Skin epidermis (tissue), 12 donors: Measurements from ENCODE around the gene NCOR2.

ENCODE experiments used
- H3K27ac ChIP-seq, 21 experiments: fragments of 200-600 bp; sonication (generic) in 11 of 21; one replicate each; pipeline ENCODE4 v1.5.0; 2020; ENCODE audit warnings: mild to moderate bottlenecking in 3 of 21, inconsistent platforms in 2 of 21, moderate library complexity in 2 of 21
- H3K4me3 ChIP-seq, 7 experiments: fragments of 200-600 bp; sonication (generic) in 2 of 7; one replicate each; pipeline ENCODE4 v1.5.0; 2020; ENCODE audit warnings: inconsistent platforms in 2 of 7, mild to moderate bottlenecking in 2 of 7, moderate library complexity in 1 of 7

The NCOR2 gene

GRCh38 chr12:124533456-124533855 is 34.0 kb downstream of the NCOR2 start:
- Histone ChIP-seq H3K27ac (peak overlapping the region in 2 of 21 experiments; percentile 3 to 33), H3K4me3 (no peak overlapping the region)

- peak overlapping the region in 3 of 21 experiments; percentile 3 to 55 (median 33) for H3K27ac ChIP-seq
- no peak overlapping the region for H3K4me3 ChIP-seq
These were observed 34.4 kb downstream of the NCOR2 start for GRCh38 chr12:124532967-124533366.

- peak overlapping the region in 3 of 21 experiments; percentile 29 to 55 (median 44) for H3K27ac ChIP-seq
- H3K4me3 ChIP-seq = no peak overlapping the region
These were observed 35.1 kb downstream of the NCOR2 start for GRCh38 chr12:124532331-124532750.

GRCh38 chr12:124531906-124532305 is 35.5 kb downstream of the NCOR2 start:
- peak overlapping the region in 3 of 21 experiments; percentile 14 to 44 (median 29) for H3K27ac ChIP-seq
- H3K4me3 ChIP-seq = no peak overlapping the region

- Histone ChIP-seq H3K4me3 (no peak overlapping the region), H3K27ac (peak overlapping the region in 4 of 21 experiments; percentile 2 to 60 (median 19))
These were observed 36.1 kb downstream of the NCOR2 start for GRCh38 chr12:124531281-124531745.

GRCh38 chr12:124530637-124531263 is 36.7 kb downstream of the NCOR2 start:
- peak overlapping the region in 4 of 21 experiments; percentile 2 to 60 (median 19) for H3K27ac ChIP-seq
- H3K4me3 ChIP-seq = no peak overlapping the region

GRCh38 chr12:124529565-124530276 is 37.7 kb downstream of the NCOR2 start:
- H3K27ac ChIP-seq = peak overlapping the region in 1 of 21 experiments; percentile 78

GRCh38 chr12:124527861-124528561 is 39.4 kb downstream of the NCOR2 start:
- peak overlapping the region in 14 of 21 experiments; percentile 13 to 78 (median 53) for H3K27ac ChIP-seq

More at GRCh38 chr12:124529565-124530276, 37.7 kb downstream of the NCOR2 start:
- H3K4me3 ChIP-seq = no peak overlapping the region

GRCh38 chr12:124525927-124526692 is 41.3 kb downstream of the NCOR2 start:
- H3K27ac ChIP-seq = peak overlapping the region in 4 of 21 experiments; percentile 23 to 73 (median 58)
- no peak overlapping the region for H3K4me3 ChIP-seq

More at GRCh38 chr12:124527861-124528561, 39.4 kb downstream of the NCOR2 start:
- H3K4me3 ChIP-seq = no peak overlapping the region

- H3K4me3 ChIP-seq = no peak overlapping the region
- peak overlapping the region in 7 of 21 experiments; percentile 18 to 72 (median 50) for H3K27ac ChIP-seq
These were observed 42.0 kb downstream of the NCOR2 start for GRCh38 chr12:124525455-124525854.

GRCh38 chr12:124524231-124524925 is 43.0 kb downstream of the NCOR2 start:
- Histone ChIP-seq H3K4me3 (no peak overlapping the region), H3K27ac (peak overlapping the region in 14 of 21 experiments; percentile 8 to 81 (median 58))

GRCh38 chr12:124523071-124523470 is 44.3 kb downstream of the NCOR2 start:
- Histone ChIP-seq H3K4me3 (no peak overlapping the region), H3K27ac (peak overlapping the region in 18 of 21 experiments; percentile 8 to 81 (median 62))

- no peak overlapping the region for H3K4me3 ChIP-seq
- H3K27ac ChIP-seq = peak overlapping the region in 15 of 21 experiments; percentile 0 to 98 (median 91)
These were observed 46.5 kb downstream of the NCOR2 start for GRCh38 chr12:124520907-124521306.

- peak overlapping the region in 18 of 21 experiments; percentile 2 to 98 (median 93) for H3K27ac ChIP-seq
- no peak overlapping the region for H3K4me3 ChIP-seq
These were observed 47.1 kb downstream of the NCOR2 start for GRCh38 chr12:124520265-124520701.

GRCh38 chr12:124519746-124520145 is 47.7 kb downstream of the NCOR2 start:
- Histone ChIP-seq H3K27ac (peak overlapping the region in 20 of 21 experiments; percentile 2 to 98 (median 92)), H3K4me3 (no peak overlapping the region)

GRCh38 chr12:124518051-124518932 is 49.1 kb downstream of the NCOR2 start:
- Histone ChIP-seq H3K27ac (peak overlapping the region; percentile 36 to 98 (median 92)), H3K4me3 (peak overlapping the region; percentile 40 to 53 (median 46))
